COLO668 (cell line): ENCODE results near the gene RGS3.

Source experiments
- DNase-seq: peaks from one replicate; lab custom pipeline; 2025; ENCODE audit not compliant: unreplicated experiment; lab: John Stamatoyannopoulos, UW

The RGS3 gene

GRCh38 chr9:113582698-113583200, 119.2 kb downstream of the RGS3 start:
- DNase-seq = no peak

GRCh38 chr9:113583511-113584427, 120.2 kb downstream of the RGS3 start:
- DNase-seq = no peak

- no peak for DNase-seq
These were observed 121.0 kb downstream of the RGS3 start for GRCh38 chr9:113584428-113585084.

DNA sequence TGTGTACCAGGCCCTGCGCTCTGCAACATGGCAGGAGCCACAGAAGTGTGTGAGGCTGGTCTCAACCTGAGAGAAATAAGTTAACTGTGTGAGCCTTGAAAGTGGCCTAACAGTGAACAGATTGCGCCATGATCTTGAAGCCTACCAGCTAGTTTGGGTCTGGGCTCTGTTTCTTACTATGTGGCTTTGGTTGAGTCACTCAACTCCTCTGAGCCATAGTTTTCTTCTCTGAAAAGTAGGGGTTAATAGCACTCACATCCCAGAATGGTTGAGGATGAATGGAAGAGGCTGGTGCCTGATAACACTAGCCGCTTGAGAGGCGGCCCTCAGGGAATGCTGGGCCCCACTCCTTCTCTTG, 121.5 kb downstream of the RGS3 start:
- no peak for DNase-seq

GRCh38 chr9:113585555-113585954, 122.0 kb downstream of the RGS3 start:
- no peak for DNase-seq

DNA sequence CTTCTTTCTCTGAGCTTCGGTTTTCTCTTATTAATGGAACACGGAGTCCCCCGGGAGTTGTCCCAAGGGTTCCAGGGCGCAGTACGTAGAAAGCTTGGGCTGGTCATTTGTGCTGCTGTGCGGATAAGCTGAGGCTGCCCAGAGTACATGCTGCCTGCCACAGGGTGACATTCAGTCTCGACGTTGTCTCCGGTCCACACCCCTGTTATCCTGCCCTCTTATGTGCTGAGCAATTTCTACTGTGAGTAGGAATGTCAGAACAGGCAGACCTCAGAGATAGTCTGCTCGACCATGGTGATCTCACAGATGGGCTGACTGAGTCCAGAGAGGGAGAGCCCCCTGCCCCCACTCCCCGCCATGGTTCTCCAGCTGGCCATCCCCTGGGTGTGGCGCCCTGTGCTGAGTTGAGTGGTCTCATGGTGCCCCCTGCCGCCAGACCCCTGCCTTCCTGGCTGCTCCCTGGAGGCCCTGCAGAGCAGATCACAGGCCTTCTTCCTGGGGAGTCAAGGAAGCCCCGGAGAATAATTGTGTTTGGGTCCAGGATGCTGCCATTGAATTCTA, 124.0 kb downstream of the RGS3 start:
- no peak for DNase-seq

GRCh38 chr9:113588242-113588810, 124.8 kb downstream of the RGS3 start:
- no peak for DNase-seq

- DNase-seq = no peak
These were observed 125.4 kb downstream of the RGS3 start for GRCh38 chr9:113588936-113589335.

DNA sequence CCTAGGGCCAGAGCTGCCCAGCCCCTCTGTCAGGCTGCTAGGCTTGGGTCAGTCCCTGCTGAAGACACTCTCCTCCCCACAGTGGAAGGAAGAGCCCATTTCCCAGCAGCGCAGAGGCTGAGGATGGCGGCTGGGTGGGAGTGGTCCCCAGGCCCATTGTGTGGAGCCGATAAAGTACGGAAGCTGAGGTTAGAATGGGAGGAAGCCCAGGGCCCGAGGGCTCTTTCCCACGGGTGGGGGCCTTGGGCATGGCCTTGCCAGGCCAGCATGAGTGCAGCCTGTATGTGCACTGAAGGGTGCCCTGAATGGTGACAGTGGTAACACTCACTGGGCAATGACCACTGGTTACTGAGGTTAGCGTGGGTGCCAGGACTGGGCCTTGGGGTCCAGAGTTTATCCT, 125.9 kb downstream of the RGS3 start:
- no peak for DNase-seq

DNA sequence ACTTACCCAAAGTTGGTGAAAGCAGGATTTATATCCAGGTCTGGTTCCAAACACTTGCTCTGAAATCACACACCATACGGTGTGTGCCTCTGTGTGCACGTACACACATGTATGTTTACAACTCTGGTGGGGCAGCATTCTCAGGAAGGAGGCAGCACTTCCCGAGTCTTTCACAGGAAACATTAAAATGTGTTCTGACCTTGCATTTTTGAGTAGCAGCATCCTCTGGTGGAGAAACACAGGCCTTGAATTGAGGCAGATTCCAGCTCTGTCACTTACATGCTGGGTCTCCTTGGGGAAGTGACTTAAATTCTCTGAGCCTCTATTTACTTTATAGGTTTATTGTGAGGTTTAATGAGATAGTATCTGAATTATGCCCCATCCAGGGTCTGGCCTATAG, 126.4 kb downstream of the RGS3 start:
- DNase-seq = no peak

- no peak for DNase-seq
These were observed 126.9 kb downstream of the RGS3 start for GRCh38 chr9:113590389-113590788.

DNA sequence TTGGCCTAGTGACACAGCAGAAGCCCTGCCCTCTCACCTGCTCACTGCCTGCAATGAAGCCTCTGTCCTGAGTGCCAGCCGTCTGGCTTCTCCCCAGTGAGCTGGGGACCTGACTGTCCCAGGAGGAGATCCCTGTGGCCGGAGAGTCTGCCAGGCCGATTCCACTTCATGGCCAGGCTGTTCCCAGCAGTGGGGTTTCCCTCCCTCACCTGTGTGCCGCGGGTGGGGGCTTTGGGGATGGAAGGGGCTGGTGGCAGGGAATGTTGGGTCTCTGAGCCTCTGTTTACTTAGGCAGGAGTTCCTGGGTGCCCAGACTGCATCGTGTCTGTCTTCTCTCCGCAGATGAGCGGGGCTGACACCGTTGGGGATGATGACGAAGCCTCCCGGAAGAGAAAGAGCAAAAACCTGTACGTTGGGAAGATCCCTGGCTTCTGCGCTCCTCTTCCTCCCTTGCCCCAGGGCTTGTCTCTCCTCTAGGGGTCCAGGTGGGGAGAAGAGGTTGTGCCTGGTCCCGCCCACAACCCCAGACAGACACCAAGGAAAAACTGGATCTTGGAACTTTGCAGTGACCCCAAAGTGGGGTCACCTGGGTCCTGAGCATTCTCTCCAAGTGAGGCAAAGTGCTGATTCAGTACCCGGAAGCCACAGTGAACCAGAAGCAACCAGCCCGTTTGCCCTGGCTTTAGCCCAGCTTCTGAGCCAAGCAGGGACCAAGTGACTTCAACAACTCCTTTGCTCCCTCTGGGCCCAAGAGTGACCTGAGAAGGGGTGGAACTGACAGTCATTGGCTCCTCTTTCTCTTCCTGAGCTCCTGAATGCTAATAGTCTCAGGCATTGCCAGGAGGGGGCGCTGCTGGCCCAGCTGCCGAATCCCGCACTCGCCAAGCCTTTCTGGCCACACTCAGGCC, 127.7 kb downstream of the RGS3 start:
- DNase-seq = peak; percentile 47

DNA sequence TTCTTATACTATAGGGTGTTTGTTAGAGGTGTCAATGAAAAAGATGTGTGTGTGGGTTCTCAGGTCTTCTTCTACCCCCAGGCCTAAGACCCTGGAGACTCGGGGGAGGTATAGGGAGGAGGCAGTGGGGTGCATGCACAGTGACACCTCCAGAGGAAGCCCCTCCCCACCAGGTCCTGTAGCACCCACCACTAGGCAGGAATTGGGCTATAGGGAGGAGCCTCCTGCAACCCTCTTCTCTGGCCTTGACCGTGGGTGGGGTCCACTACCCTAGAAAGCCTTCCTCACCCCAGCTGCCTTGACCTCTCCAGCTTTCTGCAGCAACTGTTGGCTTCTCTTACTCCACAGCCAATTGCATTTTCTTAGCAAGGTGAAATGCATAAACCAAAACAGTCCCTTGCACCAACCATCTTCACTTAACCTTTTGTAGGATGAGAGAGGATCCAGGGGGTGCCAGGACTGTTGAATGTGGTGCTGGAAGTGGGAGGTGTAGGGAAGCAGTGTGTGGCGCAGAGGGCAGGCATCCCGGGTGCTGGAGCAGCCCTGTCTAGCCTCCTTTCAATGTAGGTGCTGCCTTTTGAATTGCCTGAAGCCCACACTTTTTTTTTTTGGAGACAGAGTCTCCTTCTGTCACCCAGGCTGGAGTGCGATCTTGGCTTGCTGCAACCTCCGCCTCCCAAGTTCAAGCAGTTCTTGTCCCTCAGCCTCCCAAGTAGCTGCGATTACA, 128.5 kb downstream of the RGS3 start:
- no peak for DNase-seq

GRCh38 chr9:113592876-113593575, 129.5 kb downstream of the RGS3 start:
- DNase-seq = no peak

GRCh38 chr9:113593682-113594281, 130.3 kb downstream of the RGS3 start:
- no peak for DNase-seq

- DNase-seq = no peak
These were observed 131.2 kb downstream of the RGS3 start for GRCh38 chr9:113594484-113595299.

DNA sequence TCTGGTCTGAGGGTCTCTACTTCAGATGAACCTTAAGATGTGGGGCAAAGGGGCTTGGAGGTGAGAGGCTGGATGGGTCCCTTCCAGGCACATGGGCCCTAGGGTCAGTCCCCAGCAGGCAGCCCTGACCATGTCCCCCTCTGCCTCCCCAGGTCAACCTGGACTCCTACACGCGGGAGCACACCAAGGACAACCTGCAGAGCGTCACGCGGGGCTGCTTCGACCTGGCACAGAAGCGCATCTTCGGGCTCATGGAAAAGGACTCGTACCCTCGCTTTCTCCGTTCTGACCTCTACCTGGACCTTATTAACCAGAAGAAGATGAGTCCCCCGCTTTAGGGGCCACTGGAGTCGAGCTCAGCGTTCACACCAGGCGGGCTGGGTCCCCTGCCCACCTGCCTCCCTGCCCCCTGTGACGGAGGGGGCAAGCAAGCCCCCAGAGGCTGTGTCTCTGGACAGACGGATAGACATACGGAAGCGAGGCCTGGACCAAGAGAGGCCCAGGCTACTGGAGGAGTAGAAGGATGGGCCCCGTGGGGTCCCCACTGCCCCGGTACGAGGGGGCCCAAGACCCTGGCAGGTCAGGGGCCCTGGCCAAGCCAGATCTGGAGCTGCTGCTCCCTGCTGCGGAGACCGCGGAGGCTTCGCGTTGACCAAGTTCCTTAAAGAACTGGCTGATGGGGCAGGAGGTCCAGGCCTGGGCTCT, 133.2 kb downstream of the RGS3 start:
- DNase-seq = no peak
